CD14-positive monocyte (primary cell): Measurements from ENCODE around the gene CFAP43. TPM values are rescaled to one million over a fixed set of nuclear protein-coding genes. Genes with fewer than 3 reads are reported as not detected.

Experiments
- DNase-seq, 3 donors: peaks; one replicate each; pipeline ENCODE4 v3.0.0-alpha.2; 2011 to 2022
- H2AFZ ChIP-seq: 2 replicates; pipeline ENCODE4 v1.6.0; 2012; ENCODE audit warnings: mild to moderate bottlenecking, low read depth, low read length, inconsistent platforms; ENCODE audit not compliant: insufficient read depth, poor library complexity, severe bottlenecking
- H3K27ac ChIP-seq, 2 donors: 1 replicate in 1 of 2; 2 replicates in 1 of 2; pipeline ENCODE4 v1.5.1; 2012 to 2013; ENCODE audit warnings: low read length in 2 of 2, control low read depth in 1 of 2, inconsistent platforms in 1 of 2, low read depth in 1 of 2, mild to moderate bottlenecking in 1 of 2
- H3K27me3 ChIP-seq, 2 donors: one replicate each; pipeline versions ENCODE4 v1.6.0 to v1.6.1; 2011 to 2013; ENCODE audit warnings: low read length in 2 of 2; ENCODE audit not compliant: control insufficient read depth in 2 of 2, insufficient read depth in 2 of 2
- H3K36me3 ChIP-seq, 2 donors: replicated peaks in 1 of 2; 1 replicate in 1 of 2; 2 replicates in 1 of 2; pipeline versions ENCODE4 v1.5.1 to v1.6.1; 2012 to 2013; ENCODE audit warnings: low read length in 2 of 2, control low read depth in 1 of 2, inconsistent platforms in 1 of 2, mild to moderate bottlenecking in 1 of 2; ENCODE audit not compliant: insufficient read depth in 2 of 2, control insufficient read depth in 1 of 2
- H3K4me1 ChIP-seq, 2 donors: 1 replicate in 1 of 2; 2 replicates in 1 of 2; pipeline versions ENCODE4 v1.5.1 to v1.6.1; 2012 to 2013; ENCODE audit warnings: low read length in 2 of 2, control low read depth in 1 of 2, inconsistent platforms in 1 of 2, mild to moderate bottlenecking in 1 of 2, moderate library complexity in 1 of 2; ENCODE audit not compliant: insufficient read depth in 2 of 2, control insufficient read depth in 1 of 2
- H3K4me2 ChIP-seq: replicated peaks from 2 replicates; pipeline ENCODE3; 2012; ENCODE audit warnings: low read length, moderate library complexity, mild to moderate bottlenecking; ENCODE audit not compliant: poor library complexity, severe bottlenecking; ENCODE audit errors: extremely low read depth
- H3K4me3 ChIP-seq, 3 experiments: fragments of 200-600 bp in 1 of 3; sonication (generic) in 1 of 3; replicated peaks in 1 of 3; 1 replicate in 2 of 3; 2 replicates in 1 of 3; pipeline ENCODE4 v1.5.1; 2011 to 2013; ENCODE audit warnings: low read length in 3 of 3, mild to moderate bottlenecking in 3 of 3, control low read depth in 2 of 3, low read depth in 2 of 3, inconsistent platforms in 1 of 3, moderate library complexity in 1 of 3
- H3K79me2 ChIP-seq: 2 replicates; pipeline ENCODE4 v1.6.0; 2012; ENCODE audit warnings: mild to moderate bottlenecking, control low read depth, inconsistent platforms, low read length, moderate library complexity; ENCODE audit not compliant: insufficient read depth
- H3K9ac ChIP-seq: 2 replicates; pipeline ENCODE4 v1.6.0; 2017; ENCODE audit warnings: low read length, mild to moderate bottlenecking; ENCODE audit not compliant: insufficient read depth, poor library complexity, severe bottlenecking
- H3K9me3 ChIP-seq, 2 donors: replicated peaks in 1 of 2; 1 replicate in 1 of 2; 2 replicates in 1 of 2; pipeline versions ENCODE4 v1.5.1 to v1.6.1; 2012 to 2013; ENCODE audit warnings: low read length in 2 of 2, control low read depth in 1 of 2; ENCODE audit not compliant: control insufficient read depth in 1 of 2, insufficient read depth in 1 of 2
- H4K20me1 ChIP-seq: 2 replicates; pipeline ENCODE4 v1.6.0; 2012; ENCODE audit warnings: mild to moderate bottlenecking, low read length, control low read depth, moderate library complexity; ENCODE audit not compliant: insufficient read depth
- H3K27ac Mint-ChIP-seq, 7 donors: one replicate each; pipeline ENCODE4 v1.8.0; 2020; ENCODE audit warnings: mild to moderate bottlenecking in 7 of 7, mixed read lengths in 7 of 7, moderate library complexity in 6 of 7, inconsistent platforms in 2 of 7
- H3K27me3 Mint-ChIP-seq, 3 donors: one replicate each; pipeline ENCODE4 v1.8.0; 2021 to 2022; ENCODE audit warnings: low read depth in 3 of 3, mild to moderate bottlenecking in 3 of 3, mixed read lengths in 3 of 3, moderate library complexity in 3 of 3, inconsistent platforms in 1 of 3
- H3K36me3 Mint-ChIP-seq, 2 donors: one replicate each; pipeline ENCODE4 v1.8.0; 2020; ENCODE audit warnings: mixed read lengths in 2 of 2, inconsistent platforms in 1 of 2, mild to moderate bottlenecking in 1 of 2
- H3K4me1 Mint-ChIP-seq: one replicate; pipeline ENCODE4 v1.8.0; 2020; ENCODE audit warnings: mild to moderate bottlenecking, mixed read lengths
- H3K4me3 Mint-ChIP-seq, 2 donors: one replicate each; pipeline ENCODE4 v1.8.0; 2020; ENCODE audit warnings: mild to moderate bottlenecking in 2 of 2, mixed read lengths in 2 of 2, moderate library complexity in 1 of 2
- H3K9me3 Mint-ChIP-seq, 7 donors: one replicate each; pipeline ENCODE4 v1.8.0; 2020 to 2022; ENCODE audit warnings: mixed read lengths in 7 of 7, mild to moderate bottlenecking in 6 of 7, moderate library complexity in 6 of 7, inconsistent platforms in 2 of 7
- WGBS: methylation state at CpG from one replicate; pipeline ENCODE4 v1.1.5; 2013; ENCODE audit warnings: missing lambda C conversion rate; ENCODE audit not compliant: insufficient coverage; 5-methylcytosine and 5-hydroxymethylcytosine counted together
- intact Hi-C, 2 donors: fragments of 100-400 bp; cut with micrococcal nuclease; formaldehyde crosslinking; loops; one replicate each; pipeline versions ENCODE4 v1.15.0 to v1.15.1; 2023
- polyA plus RNA-seq, 3 donors: library from polyadenylated mRNA; depleted of rRNA in 1 of 3; unstranded in 2 of 3; stranded (reverse) in 1 of 3; fragments of 300-500 nt in 2 of 3; fragments of >200 nt in 1 of 3; fragmentation: Illumina TruSeq in 2 of 3; gene quantifications; 1 replicate in 2 of 3; 2 replicates in 1 of 3; pipeline ENCODE4 v1.2.3, GENCODE V29; 2012 to 2021
- TF ChIP-seq, protein P1 (sequence below): fragments of 200-600 bp; IDR thresholded peaks from one replicate; pipeline ENCODE4 v1.8.0; 2022; ENCODE audit warnings: antibody characterized with exemption, mild to moderate bottlenecking

CFAP43 gene
- polyA plus RNA-seq, 3 donors: 0.06 TPM; not detected in 2

GRCh38 chr10:104259999-104260774 lies 28.0 kb upstream of the CFAP43 start:
- Histone ChIP-seq H3K79me2 (peaks cover 93% of the 10 kb centered on the region), H3K4me1 (peaks cover 49 to 61% of the 10 kb centered on the region in 2 donors), H3K4me3 (peak overlapping the region in 1 of 3 experiments; percentile 22), H3K9me3 (no peaks in the 10 kb centered on the region), H3K9ac (peak overlapping the region; percentile 32), H2AFZ (no peak overlapping the region), H3K27me3 (no peaks in the 10 kb centered on the region), H3K4me2 (peak overlapping the region; percentile 17), H3K27ac (peak overlapping the region; percentile 53 to 81), H4K20me1 (peaks cover 81% of the 10 kb centered on the region), H3K36me3 (peaks cover 66 to 80% of the 10 kb centered on the region in 2 donors)
- Mint-ChIP-seq H3K27me3 (no peaks in the 10 kb centered on the region), H3K9me3 (no peaks in the 10 kb centered on the region), H3K4me3 (no peak overlapping the region), H3K36me3 (peaks cover 73 to 75% of the 10 kb centered on the region in 2 donors), H3K27ac (peak overlapping the region; percentile 80 to 94 (median 88)), H3K4me1 (peaks cover 62% of the 10 kb centered on the region)
- intact Hi-C loops: loop anchor here (10.0 kb wide), 2 partner anchors 65 to 345 kb away; partner anchors contain the start of gene STN1 (in 1 of the 2)
- TF ChIP-seq, protein P1, sequence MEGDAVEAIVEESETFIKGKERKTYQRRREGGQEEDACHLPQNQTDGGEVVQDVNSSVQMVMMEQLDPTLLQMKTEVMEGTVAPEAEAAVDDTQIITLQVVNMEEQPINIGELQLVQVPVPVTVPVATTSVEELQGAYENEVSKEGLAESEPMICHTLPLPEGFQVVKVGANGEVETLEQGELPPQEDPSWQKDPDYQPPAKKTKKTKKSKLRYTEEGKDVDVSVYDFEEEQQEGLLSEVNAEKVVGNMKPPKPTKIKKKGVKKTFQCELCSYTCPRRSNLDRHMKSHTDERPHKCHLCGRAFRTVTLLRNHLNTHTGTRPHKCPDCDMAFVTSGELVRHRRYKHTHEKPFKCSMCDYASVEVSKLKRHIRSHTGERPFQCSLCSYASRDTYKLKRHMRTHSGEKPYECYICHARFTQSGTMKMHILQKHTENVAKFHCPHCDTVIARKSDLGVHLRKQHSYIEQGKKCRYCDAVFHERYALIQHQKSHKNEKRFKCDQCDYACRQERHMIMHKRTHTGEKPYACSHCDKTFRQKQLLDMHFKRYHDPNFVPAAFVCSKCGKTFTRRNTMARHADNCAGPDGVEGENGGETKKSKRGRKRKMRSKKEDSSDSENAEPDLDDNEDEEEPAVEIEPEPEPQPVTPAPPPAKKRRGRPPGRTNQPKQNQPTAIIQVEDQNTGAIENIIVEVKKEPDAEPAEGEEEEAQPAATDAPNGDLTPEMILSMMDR: no peak
- peak in 1 of 3 donors; percentile 23 for DNase-seq
- WGBS: 100% methylated on average over 4 of the region's 6 CpGs

DNA sequence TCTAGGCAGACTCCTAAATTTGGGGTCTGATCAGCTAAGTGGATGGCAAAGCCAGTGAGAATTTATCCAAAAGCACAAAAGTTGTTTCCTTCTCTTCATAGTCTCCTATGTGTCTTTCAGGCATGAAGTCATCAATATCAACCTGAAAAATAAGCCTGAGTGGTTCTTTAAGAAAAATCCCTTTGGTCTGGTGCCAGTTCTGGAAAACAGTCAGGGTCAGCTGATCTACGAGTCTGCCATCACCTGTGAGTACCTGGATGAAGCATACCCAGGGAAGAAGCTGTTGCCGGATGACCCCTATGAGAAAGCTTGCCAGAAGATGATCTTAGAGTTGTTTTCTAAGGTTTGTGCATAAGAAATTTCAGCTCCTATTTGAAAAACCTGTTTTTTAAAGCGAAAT lies 27.3 kb upstream of the CFAP43 start:
- Mint-ChIP-seq H3K9me3 (no peaks in the 10 kb centered on the region), H3K4me1 (peaks cover 63% of the 10 kb centered on the region), H3K27ac (peak overlapping the region; percentile 42 to 94 (median 86)), H3K4me3 (no peak overlapping the region), H3K27me3 (no peaks in the 10 kb centered on the region), H3K36me3 (peaks cover 68 to 74% of the 10 kb centered on the region in 2 donors)
- peaks cover 50 to 63% of the 10 kb centered on the region in 2 donors for H3K4me1 ChIP-seq
- no peak overlapping the region for H2AFZ ChIP-seq
- peak overlapping the region; percentile 17 for H3K4me2 ChIP-seq
- H3K9me3 ChIP-seq: no peaks in the 10 kb centered on the region
- H3K9ac ChIP-seq: no peak overlapping the region
- H3K79me2 ChIP-seq: peaks cover 93% of the 10 kb centered on the region
- peaks cover 59 to 73% of the 10 kb centered on the region in 2 donors for H3K36me3 ChIP-seq
- WGBS: 100% methylated on average over 2 of the region's 3 CpGs
- H3K27me3 ChIP-seq: no peaks in the 10 kb centered on the region
- H4K20me1 ChIP-seq: peaks cover 74% of the 10 kb centered on the region
- TF ChIP-seq, protein P1: no peak
- H3K4me3 ChIP-seq: no peak overlapping the region
- H3K27ac ChIP-seq: peak overlapping the region in 1 of 2 donors; percentile 81
- intact Hi-C loops: loop anchor here (10.0 kb wide), 1 partner anchor 65 kb away; no protein-coding TSS in a partner anchor
- DNase-seq: no peak
